Mesothelial cell of epicardium (in vitro differentiated cells): ENCODE data around the gene RSPO4. TPM values are rescaled to one million over a fixed set of nuclear protein-coding genes. Genes with fewer than 3 reads are reported as not detected.

Experiments
- DNase-seq, 2 experiments: peaks; one replicate each; pipeline ENCODE4 v3.0.0; 2021; ENCODE audit warnings: low spot score in 2 of 2; ENCODE audit not compliant: unreplicated experiment in 2 of 2
- H3K27ac Mint-ChIP-seq: 2 replicates; pipeline ENCODE4 v1.8.0; 2021; ENCODE audit warnings: mixed read lengths
- H3K27me3 Mint-ChIP-seq: 2 replicates; pipeline ENCODE4 v1.8.0; 2021; ENCODE audit warnings: low read depth, mixed read lengths
- H3K36me3 Mint-ChIP-seq: 2 replicates; pipeline ENCODE4 v1.8.0; 2021; ENCODE audit warnings: mixed read lengths
- H3K4me1 Mint-ChIP-seq: 2 replicates; pipeline ENCODE4 v1.8.0; 2021; ENCODE audit warnings: mixed read lengths
- H3K4me3 Mint-ChIP-seq: 2 replicates; pipeline ENCODE4 v1.8.0; 2021; ENCODE audit warnings: mild to moderate bottlenecking, moderate library complexity, mixed read lengths
- H3K9me3 Mint-ChIP-seq: 2 replicates; pipeline ENCODE4 v1.8.0; 2021; ENCODE audit warnings: mixed read lengths
- total RNA-seq: library from RNA; stranded (reverse); gene quantifications from 3 replicates; pipeline ENCODE4 v1.2.1, GENCODE V29; 2021
- TF ChIP-seq, protein P1 (sequence below): fragments of 200-600 bp; sonication (generic); IDR thresholded peaks from one replicate; pipeline ENCODE4 v1.5.0; 2021; ENCODE audit warnings: antibody characterized with exemption; ENCODE audit not compliant: unreplicated experiment

The RSPO4 gene
- total RNA-seq, 1 donor from 2014 or later, result 8.9 TPM

DNA sequence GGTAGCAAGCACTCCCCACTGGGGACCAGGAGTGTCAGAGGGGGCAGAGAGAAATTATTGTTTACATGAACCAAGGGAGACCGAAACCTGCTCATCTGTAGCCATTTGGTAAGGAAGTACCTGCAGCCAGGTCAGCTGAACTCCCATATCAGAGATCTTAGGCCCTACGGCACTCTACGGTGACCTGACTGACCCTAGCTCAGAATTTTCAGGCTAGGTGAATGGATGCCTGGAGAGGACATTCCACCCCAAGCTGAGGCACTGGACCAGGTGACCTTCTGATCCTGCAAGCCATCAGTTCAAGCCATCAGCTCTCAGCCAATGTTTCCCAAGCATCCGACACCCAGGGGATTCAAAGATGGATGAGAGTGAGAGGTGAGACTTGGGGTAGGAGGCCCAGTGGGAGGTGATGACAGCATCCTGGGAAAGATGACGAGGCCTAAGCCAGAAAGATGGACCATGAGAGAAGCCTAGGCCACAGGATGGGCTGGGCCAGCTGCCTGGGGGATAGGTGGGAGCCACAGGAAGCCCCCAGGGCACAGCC, 88.7 kb downstream of the RSPO4 start:
- H3K27me3 Mint-ChIP-seq, result peaks cover 26% of the 10 kb centered on the region

DNA sequence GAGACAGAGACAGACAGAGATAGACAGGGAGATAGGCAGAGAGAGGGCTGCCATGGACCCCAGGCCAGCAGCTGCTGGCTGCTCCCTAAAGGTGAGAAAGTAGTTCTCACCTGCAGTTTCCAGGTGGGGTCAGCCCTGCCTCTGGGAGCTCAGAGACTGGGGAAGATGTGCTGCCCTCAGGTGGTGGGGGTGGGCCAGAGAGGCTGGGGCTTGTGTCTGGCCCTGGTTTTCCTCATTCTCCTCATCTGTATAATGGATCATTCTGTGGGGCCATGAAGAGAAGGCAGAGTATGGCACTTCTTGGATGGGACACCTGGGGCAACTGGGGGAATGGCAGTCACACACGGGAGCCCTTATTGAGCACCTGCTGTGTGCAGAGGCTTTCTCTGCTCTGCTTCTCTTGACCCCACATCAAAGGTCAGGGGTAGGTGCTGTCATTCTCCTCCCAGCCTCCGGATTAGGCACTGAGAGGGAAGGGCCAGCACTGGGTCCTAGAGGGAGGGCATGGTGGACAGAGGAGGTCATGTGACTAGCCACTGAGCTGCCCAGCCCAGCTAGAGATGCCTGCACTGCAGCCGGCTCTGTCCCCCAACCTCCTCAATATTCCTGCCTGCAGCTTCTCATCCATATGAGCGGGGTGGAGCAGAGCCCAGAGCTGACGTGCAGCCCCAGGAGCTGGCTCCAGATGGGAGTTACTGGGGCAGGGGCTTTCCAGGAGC, 90.1 kb downstream of the RSPO4 start:
- H3K27me3 Mint-ChIP-seq, result peaks cover 26% of the 10 kb centered on the region
- no peak for DNase-seq
- H3K36me3 Mint-ChIP-seq, result no peaks in the 10 kb centered on the region
- no peak overlapping the region for H3K27ac Mint-ChIP-seq
- H3K4me3 Mint-ChIP-seq, result no peak overlapping the region
- TF ChIP-seq, protein P1, sequence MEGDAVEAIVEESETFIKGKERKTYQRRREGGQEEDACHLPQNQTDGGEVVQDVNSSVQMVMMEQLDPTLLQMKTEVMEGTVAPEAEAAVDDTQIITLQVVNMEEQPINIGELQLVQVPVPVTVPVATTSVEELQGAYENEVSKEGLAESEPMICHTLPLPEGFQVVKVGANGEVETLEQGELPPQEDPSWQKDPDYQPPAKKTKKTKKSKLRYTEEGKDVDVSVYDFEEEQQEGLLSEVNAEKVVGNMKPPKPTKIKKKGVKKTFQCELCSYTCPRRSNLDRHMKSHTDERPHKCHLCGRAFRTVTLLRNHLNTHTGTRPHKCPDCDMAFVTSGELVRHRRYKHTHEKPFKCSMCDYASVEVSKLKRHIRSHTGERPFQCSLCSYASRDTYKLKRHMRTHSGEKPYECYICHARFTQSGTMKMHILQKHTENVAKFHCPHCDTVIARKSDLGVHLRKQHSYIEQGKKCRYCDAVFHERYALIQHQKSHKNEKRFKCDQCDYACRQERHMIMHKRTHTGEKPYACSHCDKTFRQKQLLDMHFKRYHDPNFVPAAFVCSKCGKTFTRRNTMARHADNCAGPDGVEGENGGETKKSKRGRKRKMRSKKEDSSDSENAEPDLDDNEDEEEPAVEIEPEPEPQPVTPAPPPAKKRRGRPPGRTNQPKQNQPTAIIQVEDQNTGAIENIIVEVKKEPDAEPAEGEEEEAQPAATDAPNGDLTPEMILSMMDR, result no peak
- peaks cover 7% of the 10 kb centered on the region for H3K4me1 Mint-ChIP-seq
- H3K9me3 Mint-ChIP-seq, result no peaks in the 10 kb centered on the region

More for the DNA sequence above, 88.7 kb downstream of the RSPO4 start:
- DNase-seq, result no peak
- Mint-ChIP-seq H3K36me3 (no peaks in the 10 kb centered on the region), H3K4me1 (peaks cover 9% of the 10 kb centered on the region), H3K27ac (no peak overlapping the region), H3K9me3 (no peaks in the 10 kb centered on the region), H3K4me3 (no peak overlapping the region)
- TF ChIP-seq, protein P1, result no peak

DNA sequence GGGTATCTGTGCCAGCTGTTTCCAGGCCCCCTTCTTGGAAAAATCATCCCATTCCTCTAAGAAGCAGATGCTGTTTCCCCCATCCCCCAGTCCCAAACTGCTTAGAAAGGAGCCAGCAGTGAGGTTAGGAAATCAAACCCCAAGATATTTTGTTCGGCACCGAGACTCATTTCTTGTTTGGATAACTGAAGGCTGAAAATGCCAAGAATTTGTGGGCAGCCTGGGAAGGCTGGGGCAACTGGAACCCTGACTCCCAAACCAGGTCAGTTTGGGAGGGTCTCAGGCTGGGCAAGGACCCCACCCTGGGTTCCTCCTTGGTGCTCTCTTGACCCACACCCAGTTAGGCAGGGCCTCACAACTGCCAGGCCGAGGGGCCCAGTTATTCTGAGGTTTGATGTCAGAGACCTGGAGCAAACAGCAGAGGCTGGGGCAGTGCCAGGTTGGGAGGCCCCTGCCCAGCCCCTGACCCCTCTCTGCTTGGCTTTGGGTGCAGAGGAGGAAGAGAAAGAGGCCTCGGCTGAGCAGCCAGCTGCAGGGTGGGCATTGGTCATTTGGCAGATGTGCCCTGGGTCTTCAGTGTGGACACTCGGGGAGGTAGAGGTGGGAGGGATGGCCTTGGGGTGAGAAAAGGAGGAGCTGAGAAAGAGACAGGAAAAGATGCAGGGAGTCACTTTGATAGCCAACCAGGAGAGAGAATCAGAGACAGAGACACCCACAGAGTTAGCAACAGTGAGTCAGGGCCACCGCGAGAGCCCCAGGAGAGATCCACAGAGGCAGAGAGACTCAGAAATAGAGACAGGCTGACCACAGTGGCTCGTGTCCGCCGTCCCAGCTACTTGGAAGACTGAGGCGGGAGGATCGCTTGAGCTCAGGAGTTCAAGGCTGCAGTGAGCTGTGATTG, 91.0 kb downstream of the RSPO4 start:
- H3K4me3 Mint-ChIP-seq, result no peak overlapping the region
- TF ChIP-seq, protein P1, result no peak
- H3K4me1 Mint-ChIP-seq, result peaks cover 3% of the 10 kb centered on the region
- H3K36me3 Mint-ChIP-seq, result no peaks in the 10 kb centered on the region
- H3K27ac Mint-ChIP-seq, result no peak overlapping the region
- H3K9me3 Mint-ChIP-seq, result no peaks in the 10 kb centered on the region
- no peak for DNase-seq
- H3K27me3 Mint-ChIP-seq, result peaks cover 23% of the 10 kb centered on the region

DNA sequence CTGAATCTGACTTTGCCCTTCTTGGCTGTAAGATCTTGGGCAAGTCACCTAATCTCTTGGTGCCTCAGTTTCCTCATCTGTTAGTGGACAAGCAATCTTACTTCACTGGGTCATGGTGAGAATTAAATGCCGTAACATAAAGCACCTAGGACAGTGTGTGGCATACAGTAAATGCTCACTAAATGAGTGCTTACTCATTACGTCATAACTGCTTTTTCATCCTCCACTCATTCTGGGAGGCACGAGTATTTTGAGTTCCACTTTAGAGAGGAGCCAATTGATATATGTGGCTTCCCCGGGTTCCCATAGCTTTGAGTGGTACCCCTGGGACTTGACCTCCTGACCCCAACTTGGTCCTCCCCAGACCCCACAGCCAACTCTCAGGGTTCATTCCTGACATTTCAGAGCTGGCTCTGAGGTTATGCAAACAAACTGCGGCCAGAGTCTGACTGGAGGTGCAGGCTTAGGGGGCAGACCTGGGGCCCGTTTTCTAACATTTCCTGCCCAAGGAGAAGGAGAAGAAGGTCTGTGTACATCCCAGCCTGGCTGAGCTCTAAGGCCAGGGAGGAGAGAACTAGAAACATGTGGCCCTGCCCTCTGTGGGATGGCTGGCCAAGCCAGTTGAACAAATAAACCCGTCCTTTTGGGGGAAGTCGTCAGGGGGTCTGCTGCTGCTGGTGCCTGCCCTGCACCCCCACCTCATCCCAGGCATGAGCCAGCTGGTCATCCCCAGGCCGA, 91.8 kb downstream of the RSPO4 start:
- H3K4me3 Mint-ChIP-seq, result no peak overlapping the region
- no peaks in the 10 kb centered on the region for H3K9me3 Mint-ChIP-seq
- TF ChIP-seq, protein P1, result no peak
- H3K27me3 Mint-ChIP-seq, result peaks cover 22% of the 10 kb centered on the region
- no peaks in the 10 kb centered on the region for H3K36me3 Mint-ChIP-seq
- peaks cover 3% of the 10 kb centered on the region for H3K4me1 Mint-ChIP-seq
- no peak for DNase-seq
- H3K27ac Mint-ChIP-seq, result no peak overlapping the region

DNA sequence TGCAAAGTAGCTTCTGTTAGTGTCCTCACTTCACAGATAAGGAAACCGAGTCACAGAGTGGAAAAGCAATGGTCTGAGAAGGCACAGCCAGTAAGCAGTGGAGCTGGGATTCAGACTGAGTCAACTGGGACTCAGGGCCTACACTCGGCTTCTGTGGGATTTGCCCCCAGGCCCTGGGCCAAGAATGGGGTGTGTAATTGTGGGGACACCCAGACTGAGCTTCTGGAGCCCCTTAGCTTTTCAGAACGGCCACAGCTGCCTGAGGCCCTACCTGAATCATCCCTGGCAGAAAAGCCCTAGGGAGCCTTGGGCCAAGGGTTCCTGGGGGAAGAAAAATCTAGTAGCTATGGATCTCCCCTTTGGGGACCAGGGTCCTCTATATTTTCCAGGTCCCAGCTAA, 92.5 kb downstream of the RSPO4 start:
- DNase-seq, result no peak
- Mint-ChIP-seq H3K27ac (no peak overlapping the region), H3K27me3 (peaks cover 17% of the 10 kb centered on the region), H3K36me3 (no peaks in the 10 kb centered on the region), H3K9me3 (no peaks in the 10 kb centered on the region), H3K4me3 (no peak overlapping the region), H3K4me1 (peaks cover 3% of the 10 kb centered on the region)
- TF ChIP-seq, protein P1, result no peak

Other genes with a start within 250 kb of the RSPO4 start
- 0.25 to 0.36 TPM (median 0.29 TPM) in 3 replicates for gene SLC52A3, start 233.8 kb downstream of the RSPO4 start, total RNA-seq
- gene FAM110A, start 168.6 kb downstream of the RSPO4 start, total RNA-seq, result 11.1 to 11.3 TPM (median 11.1 TPM) in 3 replicates
- gene ANGPT4, start 86.0 kb downstream of the RSPO4 start, total RNA-seq, result 0.31 to 0.35 TPM (median 0.34 TPM) in 3 replicates
- 81.6 to 90.3 TPM (median 86.0 TPM) in 3 replicates for gene PSMF1, start 116.3 kb upstream of the RSPO4 start, total RNA-seq
- gene TMEM74B, start 182.7 kb upstream of the RSPO4 start, total RNA-seq, result 0.85 to 1.1 TPM (median 0.95 TPM) in 3 replicates
- gene C20orf202, start 201.1 kb upstream of the RSPO4 start, total RNA-seq, result 0.22 to 0.27 TPM in 2 of 3 replicates, not detected in the other
- not detected in 3 replicates for gene RAD21L1, start 223.7 kb upstream of the RSPO4 start, total RNA-seq